ENCODE results near the gene ARAP2. TPM values are rescaled to one million over a fixed set of nuclear protein-coding genes. Genes with fewer than 3 reads are reported as not detected.

Gene ARAP2
- total RNA-seq, 1 donor from 2014 or later, result 22.3 TPM

- no peak for DNase-seq (ENCODE audit: low spot score)
Observed at GRCh38 chr4:36264207-36264826, 20.0 kb upstream of the ARAP2 start.

- DNase-seq (ENCODE audit: low spot score), result no peak
Observed at GRCh38 chr4:36260731-36261130, 16.4 kb upstream of the ARAP2 start.

DNA sequence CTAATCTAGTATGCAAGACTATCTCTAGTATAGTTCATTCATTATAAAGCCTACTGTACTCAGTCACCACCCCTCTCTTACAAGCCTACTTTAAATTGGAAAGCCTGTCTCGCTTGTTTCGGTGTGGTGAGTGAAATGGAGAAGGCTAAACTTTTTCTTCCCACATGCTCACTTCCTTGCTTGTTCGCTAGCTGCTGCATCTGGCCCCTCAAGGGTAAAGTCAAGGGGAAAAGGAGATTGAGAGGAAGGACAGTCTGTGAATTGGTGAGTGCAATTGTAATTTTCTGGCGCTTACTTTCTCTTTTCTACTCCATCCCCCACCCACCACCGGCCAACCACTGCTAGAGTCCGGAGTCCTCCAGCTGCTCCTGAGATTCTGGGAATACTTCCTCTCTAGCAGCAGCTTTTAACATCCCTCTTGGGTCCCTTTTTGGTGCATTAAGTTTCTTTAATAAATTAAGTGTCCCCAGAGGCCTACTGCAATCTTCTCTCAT, 12.1 kb upstream of the ARAP2 start:
- no peak for DNase-seq (ENCODE audit: low spot score)

DNA sequence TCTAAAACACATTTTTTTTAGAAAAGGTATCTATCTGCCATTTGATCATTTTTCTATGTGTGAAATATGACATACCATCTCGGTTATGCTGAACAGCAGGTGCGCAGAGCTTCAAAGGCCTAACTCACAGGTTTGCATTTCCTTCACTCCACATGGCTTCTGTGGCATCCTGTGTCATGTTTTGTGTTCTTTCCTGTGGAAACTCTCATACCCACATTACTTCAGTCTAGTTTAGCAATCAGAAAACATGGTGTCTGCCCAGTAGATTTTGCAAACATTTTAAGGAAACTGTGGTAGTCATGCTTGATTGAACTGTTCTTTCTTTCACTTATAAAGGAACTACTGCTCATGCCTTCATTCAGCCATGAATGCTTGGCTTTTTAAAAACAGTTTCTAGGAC, 11.3 kb upstream of the ARAP2 start:
- peak; percentile 29 for DNase-seq (ENCODE audit: low spot score)

DNA sequence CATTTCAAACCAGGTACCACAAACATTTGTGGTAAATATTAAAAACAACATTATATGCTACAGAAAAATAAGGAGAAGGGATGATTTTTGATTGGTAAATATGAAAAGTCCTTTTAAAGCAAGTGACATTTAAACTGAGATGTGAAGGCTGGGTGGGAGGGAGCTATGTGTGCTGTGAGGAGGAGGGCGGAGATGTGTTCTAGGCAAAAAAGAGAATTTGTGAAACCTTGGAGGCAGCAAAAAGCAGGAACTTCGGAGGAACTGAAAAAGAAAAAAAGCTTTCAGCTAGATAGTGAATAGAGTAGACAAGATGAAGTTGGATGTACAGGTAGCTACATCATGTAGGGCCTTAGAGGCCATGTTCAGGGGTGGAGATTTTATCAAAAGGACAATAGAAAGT, 10.1 kb upstream of the ARAP2 start:
- no peak for DNase-seq (ENCODE audit: low spot score)

DNA sequence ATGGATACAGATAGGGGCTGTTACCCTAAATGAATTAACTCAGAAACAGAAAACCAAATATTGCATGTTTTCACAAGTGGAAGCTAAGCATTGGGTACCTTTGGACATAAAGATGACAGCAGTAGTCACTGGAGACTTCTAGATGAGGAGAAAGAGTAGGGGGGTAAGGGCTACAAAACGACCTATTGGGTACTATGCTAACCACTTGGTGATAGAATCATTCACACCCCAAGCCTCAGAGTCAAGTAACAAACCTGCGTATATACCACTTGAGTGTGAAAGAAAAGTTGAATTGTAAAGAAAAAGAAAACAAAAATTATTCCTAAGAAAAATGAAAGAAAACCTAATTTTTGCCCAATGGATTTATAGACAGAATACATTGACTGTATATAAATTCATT, 7.7 kb upstream of the ARAP2 start:
- DNase-seq (ENCODE audit: low spot score), result no peak

DNA sequence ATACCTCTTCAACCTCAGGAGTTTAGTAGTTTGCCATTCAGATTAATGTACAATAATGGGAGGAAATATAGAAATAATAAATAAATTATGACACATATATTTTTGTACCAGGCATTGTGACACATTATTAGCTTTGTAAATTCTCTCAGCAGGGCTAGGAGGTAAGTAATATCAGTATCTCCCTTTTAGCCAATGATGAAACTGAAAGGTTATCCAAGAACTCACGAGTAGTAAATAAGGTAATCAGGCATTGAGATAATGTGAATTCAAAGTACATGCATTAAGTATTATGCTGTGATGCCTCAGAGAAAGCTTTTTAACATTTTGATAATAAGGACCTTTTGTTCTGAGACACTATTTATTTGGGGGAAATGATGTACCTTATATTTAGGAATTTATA, 5.3 kb upstream of the ARAP2 start:
- no peak for DNase-seq (ENCODE audit: low spot score)

DNA sequence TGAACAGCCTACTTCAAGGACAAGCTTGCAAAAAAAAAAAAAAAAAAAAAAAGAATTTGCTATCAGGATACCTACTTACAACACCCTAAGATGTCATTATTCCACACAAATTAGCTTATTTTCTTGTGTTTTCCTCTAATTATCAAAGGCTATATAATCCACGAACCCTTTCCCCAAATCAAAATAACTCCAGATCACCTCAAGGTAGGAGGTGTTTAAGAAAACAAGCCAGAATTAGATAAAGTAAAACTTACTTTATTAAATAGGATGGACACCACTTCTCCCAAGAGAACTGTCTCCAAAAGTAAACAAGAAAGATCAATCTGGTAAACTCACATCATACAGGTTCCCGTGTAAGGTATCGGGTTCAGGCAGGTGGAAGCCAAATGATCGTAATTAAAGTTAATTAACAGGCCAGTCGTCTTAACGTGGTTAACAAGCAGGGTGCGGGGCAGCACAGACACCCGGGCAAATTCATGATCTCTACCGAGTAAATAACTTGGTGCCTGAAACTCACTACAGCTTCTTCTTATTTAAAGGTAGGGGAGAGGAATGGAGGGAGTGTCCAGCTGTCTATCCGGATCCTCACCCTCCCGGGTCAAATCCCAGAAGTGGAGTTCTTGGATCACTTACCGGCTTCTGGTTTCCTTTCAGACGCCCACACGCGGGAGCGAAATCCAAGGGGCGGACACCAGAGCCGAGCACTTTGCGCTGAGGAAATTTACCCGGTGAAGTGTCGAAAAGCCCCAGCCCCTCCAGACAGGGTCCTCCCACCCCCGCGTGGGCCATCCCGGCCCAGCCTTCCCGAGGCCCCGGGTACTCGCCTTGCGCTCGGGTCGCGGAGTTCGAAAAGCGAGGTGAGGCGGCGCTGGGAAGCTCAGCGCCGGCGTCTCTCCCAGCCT, 708 bp downstream of the ARAP2 start:
- peak; percentile 28 for DNase-seq (ENCODE audit: low spot score)

- peak; percentile 25 for DNase-seq (ENCODE audit: low spot score)
Observed at GRCh38 chr4:36242629-36243354, 1.5 kb downstream of the ARAP2 start.

GRCh38 chr4:36241771-36242170, 2.5 kb downstream of the ARAP2 start:
- no peak for DNase-seq (ENCODE audit: low spot score)

DNA sequence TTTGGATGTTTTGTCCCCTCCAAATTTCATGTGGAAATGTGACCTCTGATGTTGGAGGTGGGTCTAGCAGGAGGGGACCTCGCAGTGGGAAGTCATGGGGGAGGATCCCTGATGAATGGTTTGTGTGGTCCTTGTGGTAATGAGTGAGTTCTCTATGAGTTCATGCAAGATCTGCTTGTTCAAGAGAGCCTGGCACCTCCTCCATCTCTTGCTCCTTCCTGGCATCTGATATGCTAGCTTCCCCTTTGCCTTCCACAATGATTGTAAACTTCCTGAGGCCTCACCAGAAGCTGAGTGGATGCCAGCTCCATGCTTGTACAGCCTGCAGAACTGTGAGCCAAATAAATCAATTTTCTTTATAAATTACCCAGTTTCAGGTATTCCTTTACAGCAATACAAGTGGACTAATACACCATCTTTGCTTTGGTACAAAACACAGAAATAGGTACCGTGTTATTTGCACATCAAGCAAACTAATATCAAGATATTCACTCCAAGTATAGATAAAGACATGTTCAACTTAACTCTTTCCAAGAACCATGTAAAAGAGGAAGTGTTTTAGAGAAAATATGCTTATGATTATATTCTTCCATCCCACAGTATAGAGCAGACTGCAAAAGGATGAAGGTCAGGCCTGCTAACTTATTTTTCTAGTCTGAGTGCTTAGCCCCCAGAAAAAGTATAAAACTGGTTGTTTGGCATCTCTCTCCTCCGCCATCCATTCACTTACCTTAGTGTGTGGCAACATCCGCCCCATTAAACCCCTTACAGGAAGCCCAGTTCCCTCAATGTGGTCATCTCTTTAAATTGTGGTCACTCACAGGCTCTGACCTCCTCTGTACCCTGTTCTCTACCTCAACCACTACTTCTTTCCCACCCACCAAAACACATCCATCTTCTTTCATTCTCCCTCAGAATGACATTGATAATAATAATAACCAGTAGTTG, 6.7 kb downstream of the ARAP2 start:
- no peak for DNase-seq (ENCODE audit: low spot score)

DNA sequence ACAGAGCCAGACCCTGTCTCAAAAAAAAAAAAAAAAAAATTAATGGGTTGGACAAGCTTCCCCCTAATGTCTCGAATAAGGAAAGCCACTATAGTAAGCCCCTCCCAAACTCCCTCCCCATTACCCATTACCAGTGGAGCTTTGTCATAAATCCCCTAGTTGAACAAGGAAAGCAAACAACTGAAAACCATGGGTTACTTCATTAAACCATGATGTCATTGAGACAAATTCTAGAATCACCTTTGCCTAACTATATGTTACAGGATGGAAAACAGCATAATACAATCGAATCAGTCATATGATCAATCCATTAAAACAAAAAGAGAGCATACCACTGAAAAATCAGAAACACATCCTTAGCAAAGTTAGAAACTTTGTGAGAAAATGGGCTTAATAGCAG, 8.2 kb downstream of the ARAP2 start:
- DNase-seq (ENCODE audit: low spot score), result no peak

DNA sequence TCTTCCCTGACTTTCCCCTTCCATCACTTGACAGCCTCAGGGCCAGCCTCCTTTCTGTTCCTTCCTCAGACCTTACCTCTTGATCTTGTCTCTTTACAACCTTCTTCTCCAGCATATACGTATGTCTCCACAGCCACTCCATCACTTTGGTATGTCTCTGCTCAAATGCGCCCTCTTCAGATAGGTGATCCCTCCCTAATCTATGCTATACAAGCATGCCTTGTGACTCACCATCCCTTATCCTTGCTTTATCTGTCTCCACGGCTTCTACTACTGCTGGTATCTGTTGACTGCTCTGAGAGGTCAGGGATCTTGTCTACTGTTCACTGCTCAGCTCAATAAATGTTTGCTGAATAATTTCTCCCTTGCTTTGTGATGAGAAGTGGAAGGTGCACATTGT, 9.0 kb downstream of the ARAP2 start:
- peak; percentile 59 for DNase-seq (ENCODE audit: low spot score)

DNA sequence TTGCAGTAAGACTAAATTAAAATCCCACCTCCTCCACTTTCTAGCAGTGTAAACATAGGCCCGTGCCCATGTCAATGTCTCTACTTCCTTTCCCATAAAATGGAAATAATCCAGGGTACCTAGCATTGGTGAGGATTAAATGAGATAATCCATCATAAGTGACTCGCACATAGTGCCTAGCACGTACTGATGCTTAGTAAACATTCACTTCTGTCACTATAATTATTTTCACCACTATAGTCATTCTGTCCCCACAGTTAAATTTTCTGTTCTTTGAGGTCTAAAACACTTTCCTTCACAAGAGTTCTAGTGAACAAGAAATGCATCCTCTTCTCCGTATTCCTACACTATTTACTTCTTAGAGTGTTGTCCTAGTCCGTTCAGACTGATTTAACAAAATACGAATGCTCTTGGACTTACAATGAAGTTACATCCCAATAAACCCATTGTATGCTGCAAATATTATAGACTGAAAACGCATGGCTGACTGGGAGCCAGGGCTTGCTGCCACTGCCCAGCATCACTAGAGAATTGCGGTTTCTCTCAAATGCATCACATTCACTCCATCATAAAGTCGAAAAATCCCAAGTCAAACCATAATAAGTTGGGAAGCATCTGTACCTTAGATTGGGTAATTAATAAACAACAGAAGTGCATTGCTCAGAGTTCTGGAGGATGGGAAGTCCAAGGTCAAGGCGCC, 10.6 kb downstream of the ARAP2 start:
- no peak for DNase-seq (ENCODE audit: low spot score)

DNA sequence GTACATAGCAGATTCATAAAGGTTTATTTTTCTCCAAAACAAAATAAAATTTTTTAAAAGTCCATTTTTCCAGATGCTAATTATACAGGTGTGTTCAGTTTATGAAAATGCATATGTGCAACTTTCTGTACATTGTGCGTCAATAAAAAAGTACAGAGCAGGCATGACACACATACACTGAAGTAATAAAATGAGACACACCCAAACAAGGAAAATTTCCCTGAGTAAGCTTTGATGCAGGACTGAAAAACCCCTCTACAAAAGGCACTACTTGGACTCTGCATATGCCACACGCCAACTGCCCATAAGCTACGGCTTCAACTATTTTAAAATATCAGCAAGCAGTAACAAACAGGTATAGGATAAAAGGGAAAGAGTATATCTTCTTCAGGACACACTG, 13.8 kb downstream of the ARAP2 start:
- no peak for DNase-seq (ENCODE audit: low spot score)

DNA sequence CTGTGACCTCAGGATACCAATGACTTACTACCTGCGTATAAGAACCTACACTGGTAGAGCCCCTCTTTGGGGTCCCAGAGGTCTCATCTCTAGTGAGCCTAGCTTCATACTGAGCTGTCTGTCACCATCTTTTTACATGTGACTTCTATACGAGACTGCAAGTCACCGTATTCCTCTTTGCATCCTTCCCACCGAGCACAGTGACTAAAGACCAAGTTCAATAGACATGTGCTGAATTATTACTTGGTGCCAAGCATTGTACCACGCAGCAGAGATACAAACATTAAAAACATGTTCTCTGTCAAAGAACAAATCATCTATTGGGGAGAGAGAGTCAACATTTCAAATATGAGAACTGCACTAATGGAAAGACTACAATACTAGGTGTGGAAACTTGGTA, 16.4 kb downstream of the ARAP2 start:
- no peak for DNase-seq (ENCODE audit: low spot score)

GRCh38 chr4:36226430-36227227, 17.7 kb downstream of the ARAP2 start:
- no peak for DNase-seq (ENCODE audit: low spot score)

DNA sequence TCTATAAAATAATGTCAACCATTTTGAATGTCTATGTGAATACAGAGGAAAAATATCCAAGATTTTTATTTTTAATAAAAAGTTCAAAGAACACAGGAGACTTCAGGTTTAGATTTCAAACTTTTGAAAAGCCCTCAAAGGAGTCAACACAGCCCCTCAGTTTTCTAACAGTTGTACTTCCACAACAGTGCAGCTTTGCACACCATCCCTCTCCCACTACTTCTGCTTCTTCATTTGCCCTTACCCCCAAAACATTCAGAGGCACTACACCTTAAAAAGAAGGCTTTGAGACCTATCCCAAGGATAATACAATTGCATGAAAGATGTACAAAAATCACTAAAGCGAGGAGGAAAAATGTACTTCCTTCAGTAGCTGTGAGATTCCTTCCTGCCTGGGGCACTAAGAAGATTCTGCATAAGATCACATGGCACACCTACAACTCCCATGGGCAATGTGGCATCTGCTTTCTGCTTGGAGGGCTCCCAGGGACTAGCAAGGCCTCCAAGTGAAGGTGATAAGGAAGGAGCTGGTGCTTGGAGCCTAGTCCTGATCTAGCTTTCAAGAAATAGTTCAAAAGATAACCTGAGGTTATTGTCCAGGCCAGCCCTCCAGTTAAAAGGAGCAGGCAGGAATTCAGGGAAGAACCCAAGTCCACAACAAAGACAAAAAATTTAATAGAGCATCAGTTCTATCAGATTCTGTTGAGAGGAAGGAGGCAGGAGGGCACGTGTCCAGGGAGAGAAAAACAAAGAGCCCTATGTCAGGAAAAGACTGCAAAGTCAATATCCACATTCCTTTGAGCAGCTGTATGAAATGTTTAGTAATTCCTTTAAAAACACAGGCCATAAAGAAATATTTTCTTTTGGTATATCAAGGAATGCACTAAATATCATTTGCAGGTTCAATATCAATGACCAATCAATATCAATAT, 19.1 kb downstream of the ARAP2 start:
- no peak for DNase-seq (ENCODE audit: low spot score)

DNA sequence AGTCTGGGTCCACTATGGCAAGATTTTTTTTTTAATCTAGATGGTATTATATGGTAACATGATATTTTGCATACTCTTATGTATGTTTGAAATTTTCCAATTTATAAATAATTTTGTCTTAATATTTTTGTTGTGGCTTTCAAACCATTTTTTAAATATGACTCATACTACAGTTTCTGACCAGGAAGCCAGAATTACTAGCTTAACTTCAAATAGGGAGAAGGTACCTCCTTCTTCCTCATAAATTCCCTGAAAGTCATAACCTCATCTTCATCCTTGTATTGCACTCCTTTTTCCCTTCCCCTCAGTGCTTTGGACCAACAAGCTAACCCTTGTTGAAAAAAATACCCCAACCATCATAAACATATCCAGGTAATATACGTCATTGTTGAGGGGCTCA, 21.6 kb downstream of the ARAP2 start:
- no peak for DNase-seq (ENCODE audit: low spot score)

All from mucosa of gallbladder (tissue), 1 donor.